Prostate gland (tissue), 2 donors: ENCODE data around the gene ARHGEF16. TPM values are rescaled to one million over a fixed set of nuclear protein-coding genes. Genes with fewer than 3 reads are reported as not detected.

Experiments
- DNase-seq: peaks from one replicate; pipeline ENCODE4 v3.0.0-alpha.2; 2019; ENCODE audit warnings: low spot score
- H3K27ac ChIP-seq, 2 donors: fragments of 200-600 bp; sonication (generic); 2 replicates each; pipeline ENCODE4 v1.5.1; 2017 to 2019
- H3K27me3 ChIP-seq: fragments of 200-600 bp; sonication (generic); replicated peaks from 2 replicates; pipeline ENCODE4 v1.5.1; 2019; ENCODE audit not compliant: insufficient read depth
- H3K36me3 ChIP-seq, 2 donors: fragments of 200-600 bp; sonication (generic); 1 replicate in 1 of 2; 2 replicates in 1 of 2; pipeline versions ENCODE4 v1.5.1 to v1.8.1; 2017 to 2019
- H3K4me1 ChIP-seq: fragments of 200-600 bp; sonication (generic); replicated peaks from 2 replicates; pipeline ENCODE4 v1.5.1; 2019
- H3K4me3 ChIP-seq, 2 donors: fragments of 200-600 bp; sonication (generic); 2 replicates each; pipeline ENCODE4 v1.5.1; 2017 to 2019
- H3K9me3 ChIP-seq: fragments of 200-600 bp; sonication (generic); 2 replicates; pipeline ENCODE4 v1.5.1; 2017
- CTCF ChIP-seq, 4 experiments: fragments of 200-600 bp in 2 of 4; fragments of 450-650 bp in 2 of 4; sonication (generic) in 2 of 4; IDR thresholded peaks; 1 replicate in 3 of 4; 2 replicates in 1 of 4; pipeline ENCODE4 v1.5.1; 2016 to 2019; ENCODE audit warnings: antibody characterized with exemption in 4 of 4, mild to moderate bottlenecking in 2 of 4, moderate library complexity in 2 of 4
- POLR2A ChIP-seq: fragments of 450-650 bp; IDR thresholded peaks from one replicate; pipeline ENCODE4 v1.6.1; 2016; ENCODE audit warnings: antibody characterized with exemption, mild to moderate bottlenecking
- POLR2AphosphoS5 ChIP-seq: sonication (generic); formaldehyde crosslinking; IDR thresholded peaks from one replicate; pipeline ENCODE4 v1.6.1; 2017; ENCODE audit warnings: antibody characterized with exemption
- WGBS: methylation state at CpG from one replicate; pipeline ENCODE4 v1.1.5; 2018; 5-methylcytosine and 5-hydroxymethylcytosine counted together
- intact Hi-C: fragments of 100-400 bp; cut with DNase I; formaldehyde crosslinking; loops from one replicate; pipeline ENCODE4 v1.14.2; 2022
- total RNA-seq, 2 donors: library from RNA; depleted of rRNA; stranded (reverse); fragments of >200 nt; gene quantifications; one replicate each; pipeline ENCODE4 v1.1.0, GENCODE V29; 2016

ARHGEF16 gene
- total RNA-seq, 2 donors from 2014 or later, result 25.2 to 25.4 TPM

DNA sequence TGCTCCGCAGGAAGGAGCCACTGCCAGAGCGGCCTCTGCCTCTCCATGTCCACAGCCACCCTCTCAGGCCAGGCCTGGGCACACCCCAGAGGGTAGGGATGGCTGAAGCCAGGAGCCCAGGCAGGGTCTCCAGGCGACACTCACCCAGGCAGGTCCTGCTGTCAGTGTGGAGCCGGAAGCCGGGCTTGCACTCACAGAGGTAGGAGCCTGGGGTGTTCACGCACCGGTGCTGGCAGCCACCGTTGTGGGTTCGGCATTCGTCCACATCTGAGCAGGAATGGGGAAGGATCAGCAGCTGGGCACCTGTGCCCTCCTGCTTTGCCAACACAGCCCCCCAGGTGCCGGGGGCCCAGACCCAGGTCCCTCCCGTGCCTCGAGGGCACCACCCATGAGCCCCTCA is 69.5 kb downstream of the ARHGEF16 start:
- WGBS, result 77% methylated on average over 13 of the region's 13 CpGs
- no peak for DNase-seq
- no peak overlapping the region for H3K27ac ChIP-seq
- H3K27me3 ChIP-seq, result no peaks in the 10 kb centered on the region
- H3K36me3 ChIP-seq, result no peaks in the 10 kb centered on the region
- H3K4me3 ChIP-seq, result no peak overlapping the region
- H3K4me1 ChIP-seq, result peaks cover 7% of the 10 kb centered on the region
- TF ChIP-seq POLR2AphosphoS5 (no peak), CTCF (IDR thresholded peaks at IDR 0.05) (no peak), POLR2A (no peak)
- H3K9me3 ChIP-seq, result no peaks in the 10 kb centered on the region
- intact Hi-C loops, result no loop called here

- 89% methylated on average over 20 of the region's 20 CpGs for WGBS
- Histone ChIP-seq H3K27me3 (no peaks in the 10 kb centered on the region), H3K27ac (no peak overlapping the region), H3K4me3 (no peak overlapping the region), H3K36me3 (no peaks in the 10 kb centered on the region), H3K9me3 (no peaks in the 10 kb centered on the region), H3K4me1 (peaks cover 9% of the 10 kb centered on the region)
- DNase-seq, result no peak
- intact Hi-C loops, result no loop called here
- TF ChIP-seq POLR2AphosphoS5 (no peak), POLR2A (no peak), CTCF (IDR thresholded peaks at IDR 0.05) (no peak)
Observed at GRCh38 chr1:3524556-3525203, 70.2 kb downstream of the ARHGEF16 start.

GRCh38 chr1:3525551-3526482 is 71.4 kb downstream of the ARHGEF16 start:
- no peak for DNase-seq
- intact Hi-C loops, result no loop called here
- Histone ChIP-seq H3K27ac (no peak overlapping the region), H3K9me3 (no peaks in the 10 kb centered on the region), H3K4me3 (no peak overlapping the region), H3K4me1 (peaks cover 9% of the 10 kb centered on the region), H3K27me3 (no peaks in the 10 kb centered on the region), H3K36me3 (no peaks in the 10 kb centered on the region)
- WGBS, result 80% methylated on average over 17 of the region's 24 CpGs
- TF ChIP-seq POLR2AphosphoS5 (no peak), POLR2A (no peak), CTCF (IDR thresholded peaks at IDR 0.05) (no peak)

DNA sequence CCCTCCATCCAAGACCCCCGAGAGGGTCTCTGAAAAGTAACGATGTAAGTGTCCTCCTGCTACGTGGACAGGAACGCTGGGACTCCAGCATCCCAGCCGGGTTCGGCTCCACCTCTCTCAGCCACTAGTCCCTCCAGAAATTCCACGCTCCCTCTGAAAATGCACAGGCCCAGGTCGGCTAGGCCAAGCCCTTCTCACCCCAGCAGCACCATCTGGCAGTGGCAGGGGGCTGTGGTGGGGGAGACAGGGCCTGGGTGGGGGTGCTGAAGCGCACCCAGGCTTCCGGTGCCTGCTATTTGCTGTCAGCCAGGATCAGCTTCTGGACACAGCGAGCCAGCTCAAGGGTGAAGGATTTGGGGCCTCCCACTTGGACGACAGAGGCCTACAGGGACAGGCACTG is 73.3 kb downstream of the ARHGEF16 start:
- intact Hi-C loops, result no loop called here
- Histone ChIP-seq H3K4me1 (peaks cover 9% of the 10 kb centered on the region), H3K4me3 (no peak overlapping the region), H3K9me3 (no peaks in the 10 kb centered on the region), H3K27me3 (no peaks in the 10 kb centered on the region), H3K36me3 (no peaks in the 10 kb centered on the region), H3K27ac (no peak overlapping the region)
- TF ChIP-seq POLR2A (no peak), POLR2AphosphoS5 (no peak), CTCF (IDR thresholded peaks at IDR 0.05) (no peak)
- 89% methylated on average over 12 of the region's 12 CpGs for WGBS
- no peak for DNase-seq
